K562 (cell line): ENCODE data around the gene EPN3.

ENCODE experiments used
- EP300 ChIP-seq: IDR thresholded peaks from 2 replicates; pipeline ENCODE4 v1.6.1; 2012; ENCODE audit warnings: low read length, improper control_type of control experiment
- NR2F6 ChIP-seq: fragments of 450-650 bp; formaldehyde crosslinking; IDR thresholded peaks from 2 replicates; pipeline ENCODE4 v1.4.0; 2020; ENCODE audit warnings: mild to moderate bottlenecking

DNA sequence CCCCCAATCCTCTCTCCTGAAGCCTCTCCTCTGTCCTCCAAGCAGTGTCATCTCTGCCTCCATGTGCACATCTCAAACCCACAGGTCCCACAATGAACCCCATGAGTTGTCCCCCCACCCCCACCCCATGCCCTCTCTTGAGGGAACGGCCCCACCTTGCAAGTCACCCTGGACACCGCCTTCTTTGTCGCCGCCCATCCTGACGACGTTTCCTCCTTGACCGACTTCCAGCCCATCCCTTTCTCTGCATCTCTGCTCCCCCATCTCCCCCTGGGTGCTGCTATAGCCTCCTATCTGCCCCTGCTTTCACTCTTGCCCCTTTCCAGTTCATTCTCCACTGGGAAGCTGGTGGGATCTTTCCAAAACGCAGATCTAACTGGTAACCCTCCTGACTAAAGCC, 12.8 kb downstream of the EPN3 start:
- TF ChIP-seq NR2F6 (CRISPR knock-in tag) (no peak), EP300 (no peak)
